Measurements from ENCODE around the gene CARNS1.

Gene CARNS1

DNA sequence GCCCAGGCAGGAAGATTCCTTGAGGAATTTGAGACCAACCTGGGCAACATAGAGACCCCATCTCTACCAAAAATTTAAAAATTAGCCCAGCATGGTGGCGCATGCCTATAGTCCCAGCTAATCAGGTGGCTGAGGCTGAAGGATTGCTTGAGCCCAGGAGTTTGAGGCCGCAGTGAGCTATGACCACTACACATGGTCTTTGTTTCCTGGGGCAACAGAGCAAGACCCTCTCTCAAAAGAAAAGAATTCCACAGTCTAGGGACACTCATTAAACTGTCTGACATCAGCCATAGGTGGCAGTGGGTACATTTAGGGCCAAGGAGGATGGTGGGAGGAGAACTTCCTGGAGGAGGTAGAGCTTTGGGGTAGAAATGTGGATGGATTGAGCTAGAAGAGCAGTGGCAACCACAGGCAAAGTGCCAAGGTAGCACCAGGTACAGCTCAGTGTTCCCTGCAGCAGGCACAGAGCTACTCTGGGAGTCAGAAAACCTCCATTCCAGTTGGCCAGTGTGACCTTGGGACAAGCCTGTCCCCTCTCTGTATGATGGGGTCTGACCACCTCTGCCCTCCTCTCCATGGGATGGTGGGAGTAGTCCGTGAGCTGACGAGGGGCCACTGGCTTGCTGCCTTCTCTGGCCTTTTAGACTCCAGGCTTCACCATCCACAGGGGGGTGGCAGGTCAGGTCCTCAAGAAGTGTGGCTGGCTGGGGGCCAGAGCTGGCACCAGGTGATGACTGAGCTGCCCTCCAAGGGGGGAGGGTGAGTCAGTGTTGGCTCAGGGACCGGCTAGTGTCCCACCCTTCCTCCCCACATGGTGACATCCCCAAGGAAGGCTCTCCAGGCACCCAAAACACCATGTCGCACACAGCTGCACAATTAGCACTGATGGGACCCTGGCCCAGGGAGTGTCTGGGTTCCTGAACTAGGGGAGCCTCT is 38.3 kb upstream of the CARNS1 start:
- no peak overlapping the region for H3K4me3 ChIP-seq (ENCODE audit: control insufficient read depth, low read depth, low read length)
- TF ChIP-seq, protein P1, sequence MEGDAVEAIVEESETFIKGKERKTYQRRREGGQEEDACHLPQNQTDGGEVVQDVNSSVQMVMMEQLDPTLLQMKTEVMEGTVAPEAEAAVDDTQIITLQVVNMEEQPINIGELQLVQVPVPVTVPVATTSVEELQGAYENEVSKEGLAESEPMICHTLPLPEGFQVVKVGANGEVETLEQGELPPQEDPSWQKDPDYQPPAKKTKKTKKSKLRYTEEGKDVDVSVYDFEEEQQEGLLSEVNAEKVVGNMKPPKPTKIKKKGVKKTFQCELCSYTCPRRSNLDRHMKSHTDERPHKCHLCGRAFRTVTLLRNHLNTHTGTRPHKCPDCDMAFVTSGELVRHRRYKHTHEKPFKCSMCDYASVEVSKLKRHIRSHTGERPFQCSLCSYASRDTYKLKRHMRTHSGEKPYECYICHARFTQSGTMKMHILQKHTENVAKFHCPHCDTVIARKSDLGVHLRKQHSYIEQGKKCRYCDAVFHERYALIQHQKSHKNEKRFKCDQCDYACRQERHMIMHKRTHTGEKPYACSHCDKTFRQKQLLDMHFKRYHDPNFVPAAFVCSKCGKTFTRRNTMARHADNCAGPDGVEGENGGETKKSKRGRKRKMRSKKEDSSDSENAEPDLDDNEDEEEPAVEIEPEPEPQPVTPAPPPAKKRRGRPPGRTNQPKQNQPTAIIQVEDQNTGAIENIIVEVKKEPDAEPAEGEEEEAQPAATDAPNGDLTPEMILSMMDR (IDR thresholded peaks at IDR 0.05; ENCODE audit: control insufficient read depth, insufficient read depth, low read depth, low read length, missing control alignments), result no peak
- DNase-seq (ENCODE audit: low read depth), result no peak

GRCh38 chr11:67378544-67378943 is 36.9 kb upstream of the CARNS1 start:
- TF ChIP-seq, protein P1 (IDR thresholded peaks at IDR 0.05; ENCODE audit: control insufficient read depth, insufficient read depth, low read depth, low read length, missing control alignments), result no peak
- DNase-seq (ENCODE audit: low read depth), result no peak
- H3K4me3 ChIP-seq (ENCODE audit: control insufficient read depth, low read depth, low read length), result no peak overlapping the region

- H3K4me3 ChIP-seq (ENCODE audit: control insufficient read depth, low read depth, low read length), result no peak overlapping the region
- DNase-seq (ENCODE audit: low read depth), result no peak
- TF ChIP-seq, protein P1 (IDR thresholded peaks at IDR 0.05; ENCODE audit: control insufficient read depth, insufficient read depth, low read depth, low read length, missing control alignments), result no peak
Observed at GRCh38 chr11:67379061-67380058, 36.1 kb upstream of the CARNS1 start.

- TF ChIP-seq, protein P1 (IDR thresholded peaks at IDR 0.05; ENCODE audit: control insufficient read depth, insufficient read depth, low read depth, low read length, missing control alignments), result no peak
- no peak for DNase-seq (ENCODE audit: low read depth)
- H3K4me3 ChIP-seq (ENCODE audit: control insufficient read depth, low read depth, low read length), result no peak overlapping the region
Observed at GRCh38 chr11:67381244-67381972, 34.1 kb upstream of the CARNS1 start.

- H3K4me3 ChIP-seq (ENCODE audit: control insufficient read depth, low read depth, low read length), result no peak overlapping the region
- TF ChIP-seq, protein P1 (IDR thresholded peaks at IDR 0.05; ENCODE audit: control insufficient read depth, insufficient read depth, low read depth, low read length, missing control alignments), result peak; percentile 100
- no peak for DNase-seq (ENCODE audit: low read depth)
Observed at GRCh38 chr11:67382276-67383136, 33.0 kb upstream of the CARNS1 start.

Data from AG09309 (cell line).